HG03442 (cell line): Measurements from ENCODE around the gene ENDOG.

ENCODE experiments used
- ATAC-seq: cut with Tn5 transposase; IDR thresholded peaks from one replicate; pipeline ENCODE4 v1.9.1; 2021; ENCODE audit warnings: mild to moderate bottlenecking, moderate library complexity; ENCODE audit not compliant: unreplicated experiment

Gene ENDOG

DNA sequence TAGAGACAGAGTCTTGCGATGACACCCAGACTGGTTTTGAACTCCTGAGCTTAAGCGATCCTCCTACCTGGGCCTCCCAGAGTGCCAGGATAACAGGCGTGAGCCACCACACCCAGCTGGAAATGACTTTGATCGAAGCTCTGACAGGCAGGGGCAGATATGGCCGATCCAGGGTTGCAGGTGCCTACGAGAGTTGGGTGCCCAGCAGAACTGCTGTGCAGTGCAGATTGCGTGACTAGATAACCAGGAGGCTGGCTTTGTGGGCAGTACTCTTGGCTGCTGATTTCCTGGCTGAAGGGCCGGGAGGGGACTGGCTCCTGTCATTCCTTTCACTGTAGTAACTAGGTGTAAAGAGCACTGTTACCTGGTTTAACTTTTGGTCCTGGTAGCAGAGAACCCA, 19.4 kb upstream of the ENDOG start:
- ATAC-seq, result no peak

DNA sequence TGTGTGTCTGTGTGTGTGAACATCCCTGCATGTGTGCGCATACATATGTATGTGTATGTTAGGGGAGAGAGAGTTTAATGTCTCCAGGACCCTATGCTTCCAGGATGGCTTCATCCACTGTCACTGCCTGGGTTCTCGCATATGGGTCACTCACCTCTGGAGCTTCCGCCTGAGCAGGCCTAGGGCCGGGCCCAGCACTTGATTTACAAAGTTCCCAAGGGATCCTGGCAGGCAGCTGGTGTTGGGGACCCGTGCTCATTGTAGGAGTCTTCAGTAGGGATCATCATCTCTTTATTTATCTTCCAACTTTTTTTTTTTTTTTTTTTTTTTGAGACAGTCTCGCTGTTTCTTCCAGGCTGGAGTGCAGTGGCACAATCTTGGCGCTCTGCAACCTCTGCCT, 18.2 kb upstream of the ENDOG start:
- ATAC-seq, result no peak

DNA sequence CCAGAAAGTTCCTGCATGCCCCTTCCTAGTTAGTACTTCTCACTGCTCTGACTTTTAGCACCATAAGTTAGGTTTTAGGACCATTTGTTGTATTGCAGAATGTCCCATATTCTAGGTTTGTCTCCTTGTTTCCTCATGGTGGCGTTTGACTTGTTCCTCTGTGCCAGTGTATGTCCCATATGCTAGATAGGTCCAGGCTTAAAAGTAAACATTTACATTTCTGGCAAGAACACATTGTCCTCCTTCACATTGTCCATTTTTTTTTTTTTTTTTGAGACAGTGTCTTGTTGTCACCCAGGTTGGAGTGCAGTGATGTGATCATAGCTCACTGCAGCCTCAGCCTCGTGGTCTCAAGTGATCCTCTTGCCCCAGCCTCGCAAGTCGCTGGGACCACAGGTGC, 15.8 kb upstream of the ENDOG start:
- ATAC-seq, result no peak

DNA sequence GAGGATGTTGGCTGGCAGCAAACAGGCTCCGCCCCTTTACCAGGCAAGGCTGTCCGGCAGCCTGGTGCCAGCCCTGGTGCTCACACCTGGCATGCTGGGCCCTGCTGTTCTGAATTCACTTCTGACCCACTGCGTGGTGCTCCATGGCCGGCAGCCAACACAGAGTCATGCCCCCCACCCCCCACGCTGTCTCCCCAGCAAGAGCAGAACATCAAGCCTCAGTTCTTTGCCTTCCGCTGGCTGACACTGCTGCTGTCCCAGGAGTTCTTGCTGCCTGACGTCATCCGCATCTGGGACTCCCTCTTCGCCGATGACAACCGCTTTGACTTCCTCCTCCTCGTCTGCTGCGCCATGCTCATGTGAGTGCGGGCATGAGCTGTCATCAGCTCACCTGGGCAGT, 12.6 kb upstream of the ENDOG start:
- ATAC-seq, result no peak

DNA sequence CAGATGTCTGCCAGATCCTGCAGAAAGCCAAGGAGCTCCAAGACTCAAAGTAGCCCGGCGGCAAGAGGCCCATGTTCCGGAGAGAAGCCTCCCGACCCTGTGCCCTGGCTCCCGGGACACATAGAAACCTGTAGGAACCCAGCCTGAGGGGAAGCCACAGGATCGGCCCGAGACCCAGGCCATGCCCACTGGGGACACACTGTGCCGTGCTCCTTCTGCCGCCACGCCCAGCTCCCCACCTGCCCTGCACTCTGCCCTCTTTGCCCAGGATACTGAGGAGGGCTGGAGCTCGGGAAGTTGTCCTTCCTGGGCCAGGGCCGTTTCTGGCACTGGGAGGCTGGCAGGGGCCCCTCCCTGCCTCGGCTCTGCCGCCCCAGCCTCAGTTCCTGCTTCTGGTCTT, 10.5 kb upstream of the ENDOG start:
- no peak for ATAC-seq

DNA sequence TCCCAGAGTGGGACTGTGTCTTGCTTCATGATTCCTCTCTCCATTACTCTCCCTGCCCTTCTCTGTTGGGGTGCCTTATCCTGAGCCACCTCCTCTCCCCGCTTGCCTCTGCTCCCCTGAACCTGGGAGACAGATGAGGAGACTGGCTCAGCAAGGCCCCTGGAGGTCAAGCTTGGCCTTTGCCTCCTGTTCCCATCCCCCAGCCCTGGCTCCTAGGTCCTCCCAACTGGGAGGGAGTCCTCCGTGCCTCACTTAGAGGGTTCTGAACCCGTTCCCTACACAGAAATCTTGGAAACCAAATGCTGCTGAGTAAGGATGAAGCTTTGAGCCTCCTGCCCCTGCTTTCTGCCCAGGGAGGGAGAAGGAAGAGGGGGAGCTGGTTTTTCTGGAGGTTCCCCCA, 9.8 kb upstream of the ENDOG start:
- ATAC-seq, result no peak

DNA sequence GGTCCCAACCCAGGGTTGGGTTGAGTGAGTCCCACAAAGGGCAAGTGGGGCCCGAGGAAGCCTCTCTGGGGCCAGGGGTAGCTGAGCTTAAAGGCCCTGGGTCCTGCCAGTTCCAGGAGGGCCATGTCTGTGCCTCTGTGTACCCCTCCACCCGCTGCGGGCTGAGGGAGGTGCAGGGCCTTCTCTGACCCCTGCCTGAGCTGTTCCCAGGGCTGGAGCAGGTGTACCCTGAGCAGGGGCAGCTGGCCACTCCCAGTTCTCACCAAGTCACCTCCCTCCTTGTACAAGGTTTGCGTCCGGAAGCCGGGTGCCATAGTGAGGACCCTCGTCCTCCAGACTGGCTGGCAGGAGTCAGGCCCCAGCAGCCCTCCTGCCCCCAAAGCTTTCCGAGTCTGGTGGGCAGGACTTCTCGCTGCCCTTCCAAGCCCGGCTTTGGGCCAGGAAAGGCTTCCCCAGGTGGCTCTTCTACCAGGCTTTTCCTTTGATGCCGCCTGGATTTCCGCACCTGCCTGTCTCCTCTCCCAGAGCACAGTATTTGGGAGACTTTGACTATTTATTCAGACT, 9.2 kb upstream of the ENDOG start:
- no peak for ATAC-seq

DNA sequence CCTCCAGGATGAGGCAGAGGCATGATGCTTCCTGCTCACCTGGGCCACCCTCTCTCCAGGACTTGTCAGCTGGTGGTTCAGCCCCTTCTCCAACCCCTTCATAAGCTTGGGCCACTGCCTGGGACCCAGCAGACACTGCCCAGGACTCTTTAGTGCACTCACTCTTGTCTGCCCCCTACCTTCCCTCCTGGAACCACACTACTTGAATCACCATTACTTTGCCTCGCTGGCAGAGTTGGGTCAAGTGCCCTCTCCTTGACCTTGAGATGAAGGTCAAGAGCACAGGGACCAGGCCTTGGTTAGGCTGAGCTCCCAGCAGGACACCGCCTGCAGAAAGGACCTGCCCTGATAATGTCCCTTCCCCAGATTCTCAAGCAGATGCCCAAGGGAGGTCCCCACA, 8.5 kb upstream of the ENDOG start:
- no peak for ATAC-seq

DNA sequence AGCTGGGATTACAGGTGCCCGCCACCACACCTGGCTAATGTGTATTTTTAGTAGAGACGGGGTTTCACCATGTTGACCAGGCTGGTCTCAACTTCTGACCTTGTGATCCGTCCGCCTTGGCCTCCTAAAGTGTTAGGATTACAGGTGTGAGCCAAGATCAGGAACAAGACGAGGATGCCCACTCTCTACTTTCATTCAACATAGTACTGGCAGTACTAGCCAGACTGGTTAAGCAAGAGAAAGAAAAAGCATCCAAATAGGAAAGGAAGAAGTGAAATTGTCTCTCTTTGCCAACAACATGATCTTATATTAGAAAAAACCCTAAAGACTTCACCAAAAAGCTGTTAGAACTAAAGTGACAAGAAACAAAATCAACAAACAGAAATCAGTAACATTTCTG, 7.4 kb upstream of the ENDOG start:
- ATAC-seq, result no peak

DNA sequence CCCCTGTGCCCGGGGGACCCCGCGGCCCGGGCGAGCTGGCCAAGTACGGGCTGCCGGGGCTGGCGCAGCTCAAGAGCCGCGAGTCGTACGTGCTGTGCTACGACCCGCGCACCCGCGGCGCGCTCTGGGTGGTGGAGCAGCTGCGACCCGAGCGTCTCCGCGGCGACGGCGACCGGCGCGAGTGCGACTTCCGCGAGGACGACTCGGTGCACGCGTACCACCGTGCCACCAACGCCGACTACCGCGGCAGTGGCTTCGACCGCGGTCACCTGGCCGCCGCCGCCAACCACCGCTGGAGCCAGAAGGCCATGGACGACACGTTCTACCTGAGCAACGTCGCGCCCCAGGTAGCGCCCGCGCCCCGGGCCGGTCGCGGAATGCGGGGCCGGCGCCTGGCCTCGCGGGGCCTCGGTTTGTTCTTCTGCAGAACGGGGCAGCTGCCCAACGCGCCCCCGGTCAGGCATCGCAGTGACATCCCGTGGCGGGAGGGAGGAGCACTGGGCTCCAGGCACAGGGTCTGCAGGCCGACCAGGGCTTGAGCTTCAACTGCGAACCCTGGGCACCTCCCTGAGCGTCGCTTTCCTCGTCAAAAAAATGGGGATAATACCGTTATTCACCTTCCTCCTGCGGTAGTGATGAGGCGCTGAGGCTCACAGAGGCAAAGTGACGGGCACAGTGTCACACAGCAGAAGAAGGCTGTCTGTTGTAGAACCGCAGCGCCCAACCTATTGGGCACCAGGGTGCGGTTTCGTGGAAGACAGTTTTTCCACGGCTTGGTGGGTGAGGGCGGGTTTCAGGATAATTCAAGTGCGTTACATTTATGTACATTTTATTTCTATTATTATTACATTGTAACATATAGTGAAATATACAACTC, 777 bp downstream of the ENDOG start:
- ATAC-seq, result peak; percentile 28

DNA sequence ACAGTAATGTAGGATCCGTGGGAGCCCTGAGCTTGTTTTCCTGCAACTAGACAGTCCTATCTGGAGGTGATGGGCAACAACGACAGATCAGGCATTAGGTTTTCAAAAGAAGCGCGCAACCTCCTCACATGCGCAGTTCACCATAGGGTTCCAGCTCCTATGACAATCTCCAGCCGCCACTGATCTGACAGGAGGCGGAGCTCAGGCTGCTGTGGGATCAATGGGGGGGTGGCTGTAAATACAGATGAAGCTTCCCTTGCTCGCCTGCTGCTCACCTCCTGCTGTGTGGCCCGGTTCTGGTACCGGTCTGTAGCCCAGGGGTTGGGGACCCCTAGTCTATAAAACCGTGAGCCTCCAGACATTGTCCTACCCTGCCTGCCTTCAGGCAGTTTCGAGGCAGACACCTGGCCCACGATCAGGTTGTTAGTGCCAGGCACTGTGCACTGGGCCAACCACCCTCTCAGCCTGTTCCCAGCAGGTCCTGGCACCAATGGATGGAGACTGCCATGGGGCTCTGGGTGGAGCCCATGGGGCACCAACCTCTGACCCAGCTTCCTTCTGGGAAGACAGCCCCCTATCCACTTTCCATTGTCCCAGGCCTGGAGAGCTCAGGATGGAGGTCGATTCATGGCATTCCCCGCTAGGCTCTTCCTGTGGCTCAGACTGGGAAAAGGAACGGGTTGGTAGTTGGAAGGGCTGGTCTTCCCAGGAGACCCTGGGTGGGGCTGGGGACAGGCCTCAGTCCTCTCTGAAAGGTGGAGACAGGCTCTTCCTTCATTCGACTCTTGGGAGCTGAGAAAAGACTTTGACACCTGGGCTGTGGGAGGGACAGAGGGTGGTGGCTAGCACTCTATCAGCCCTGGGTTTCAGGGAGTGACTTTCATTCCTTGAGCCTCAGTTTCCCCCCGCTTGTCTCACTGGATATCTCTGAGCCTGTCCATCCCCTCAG, 1.7 kb downstream of the ENDOG start:
- ATAC-seq, result no peak

DNA sequence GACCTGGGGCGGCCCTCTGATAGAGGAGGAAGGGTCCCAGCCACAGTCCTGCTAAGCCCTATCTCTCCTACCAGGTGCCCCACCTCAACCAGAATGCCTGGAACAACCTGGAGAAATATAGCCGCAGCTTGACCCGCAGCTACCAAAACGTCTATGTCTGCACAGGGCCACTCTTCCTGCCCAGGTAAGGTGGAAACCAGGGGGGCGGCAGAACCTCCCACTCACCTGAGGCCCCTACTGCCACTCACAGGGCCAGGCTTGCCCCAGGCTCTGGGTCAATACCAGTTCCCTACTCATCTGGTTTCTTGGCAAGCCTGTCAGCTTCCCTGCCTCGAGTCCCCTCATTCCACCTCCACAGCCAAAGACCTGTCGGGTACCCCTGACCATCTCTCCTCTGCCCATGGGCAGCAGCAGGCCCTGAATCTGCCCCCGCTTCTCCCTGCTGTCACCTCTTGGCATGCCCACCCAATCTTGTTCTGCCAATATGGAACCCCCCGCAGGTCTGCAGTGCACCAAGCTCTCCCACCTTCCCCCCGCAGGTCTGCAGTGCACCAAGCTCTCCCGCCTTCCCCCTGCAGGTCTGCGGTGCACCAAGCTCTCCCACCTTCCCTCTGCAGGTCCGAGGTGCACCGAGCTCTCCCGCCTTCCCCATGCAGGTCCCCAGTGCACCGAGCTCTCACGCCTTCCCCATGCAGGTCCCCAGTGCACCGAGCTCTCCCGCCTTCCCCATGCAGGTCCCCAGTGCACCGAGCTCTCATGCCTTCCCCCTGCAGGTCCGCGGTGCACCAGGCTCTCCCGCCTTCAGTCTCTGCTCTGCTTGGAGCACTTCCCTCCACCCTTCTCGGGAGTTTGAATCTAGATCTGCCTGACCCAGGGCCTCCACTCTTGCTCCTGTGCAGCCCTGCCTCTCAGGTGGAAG, 2.6 kb downstream of the ENDOG start:
- ATAC-seq, result no peak

DNA sequence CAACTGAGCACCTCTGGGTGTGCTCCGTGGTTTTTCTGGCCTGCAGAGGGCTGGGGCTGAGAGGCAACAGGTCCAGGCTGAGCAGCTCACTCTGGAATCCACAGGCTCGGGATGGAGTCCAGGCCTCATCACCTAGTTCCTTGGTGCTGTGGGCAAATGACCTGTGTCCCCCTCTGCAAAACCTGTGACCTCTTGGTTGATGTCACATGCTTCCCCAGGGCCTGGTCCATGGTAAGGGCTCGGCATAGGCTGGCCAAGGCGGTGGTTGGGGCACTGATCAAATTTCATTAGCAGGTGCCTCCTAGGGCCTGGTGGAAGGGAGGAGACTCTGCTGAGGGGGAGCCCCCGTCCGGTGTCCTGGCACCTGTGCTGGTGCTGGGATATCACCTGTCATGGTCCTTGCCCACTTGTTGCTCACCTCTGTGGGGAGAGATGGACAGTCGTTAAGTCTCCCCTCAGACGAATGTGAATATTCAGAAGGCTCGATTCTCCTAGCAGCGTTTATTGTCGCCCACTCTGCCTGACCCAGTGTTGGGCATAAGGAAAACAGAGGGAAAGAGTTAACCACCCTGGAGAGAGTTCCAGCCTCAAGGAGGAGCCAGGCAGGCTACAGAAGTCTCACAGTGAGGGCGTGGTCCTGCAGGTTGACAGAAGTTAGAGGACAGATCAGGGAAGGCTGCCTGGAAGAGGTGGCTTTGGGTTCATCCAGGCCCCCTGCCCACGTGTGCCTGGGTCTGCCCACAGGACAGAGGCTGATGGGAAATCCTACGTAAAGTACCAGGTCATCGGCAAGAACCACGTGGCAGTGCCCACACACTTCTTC, 3.5 kb downstream of the ENDOG start:
- ATAC-seq, result no peak

DNA sequence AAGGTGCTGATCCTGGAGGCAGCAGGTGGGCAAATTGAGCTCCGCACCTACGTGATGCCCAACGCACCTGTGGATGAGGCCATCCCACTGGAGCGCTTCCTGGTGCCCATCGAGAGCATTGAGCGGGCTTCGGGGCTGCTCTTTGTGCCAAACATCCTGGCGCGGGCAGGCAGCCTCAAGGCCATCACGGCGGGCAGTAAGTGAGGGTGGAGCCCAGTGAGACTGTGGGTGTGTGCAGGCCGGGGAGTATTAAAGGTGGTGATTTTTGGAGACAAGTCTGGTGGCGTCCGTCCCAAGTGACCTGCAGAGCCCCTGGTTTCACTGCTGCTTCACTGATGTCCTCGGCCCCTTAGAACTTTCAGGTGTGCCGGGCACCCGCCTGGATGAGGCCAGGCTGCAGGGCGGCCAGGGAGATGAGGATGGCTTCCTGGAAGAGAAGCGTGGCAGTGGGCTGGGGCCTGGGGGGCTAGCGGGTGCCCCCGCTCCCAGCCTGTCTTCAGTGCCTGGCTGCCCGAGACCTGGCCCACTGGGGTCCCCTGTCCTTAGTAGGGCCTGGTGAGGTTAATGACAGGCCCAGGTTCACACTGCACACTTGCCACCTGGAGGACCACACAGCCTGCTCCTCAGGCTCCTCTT, 4.2 kb downstream of the ENDOG start:
- no peak for ATAC-seq

DNA sequence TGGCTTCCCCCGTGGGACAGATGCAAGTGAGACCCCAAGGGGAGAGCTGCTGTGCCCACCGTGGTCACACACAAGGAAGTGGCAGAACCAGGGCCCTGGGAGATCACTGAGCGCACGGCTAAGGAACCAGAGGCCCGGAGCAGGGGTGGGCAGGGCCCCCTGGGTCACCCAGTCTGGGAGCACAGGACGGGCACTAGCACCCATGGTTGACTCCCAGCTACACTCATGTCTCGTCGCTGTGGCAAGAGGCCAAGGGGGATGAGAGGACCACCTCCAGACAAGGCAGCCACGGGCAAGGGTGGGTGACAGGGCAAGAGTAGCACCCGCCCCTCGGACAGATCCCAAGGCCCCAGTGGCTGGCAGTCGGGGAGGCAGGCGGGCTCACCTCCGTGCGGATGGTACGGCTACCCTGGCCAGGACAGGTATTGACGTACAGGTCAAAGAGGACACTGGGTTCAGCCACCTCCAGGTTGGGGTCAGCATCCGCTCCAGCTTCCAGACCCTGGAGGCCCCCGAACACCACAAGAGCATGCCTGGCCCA, 5.1 kb downstream of the ENDOG start:
- no peak for ATAC-seq

DNA sequence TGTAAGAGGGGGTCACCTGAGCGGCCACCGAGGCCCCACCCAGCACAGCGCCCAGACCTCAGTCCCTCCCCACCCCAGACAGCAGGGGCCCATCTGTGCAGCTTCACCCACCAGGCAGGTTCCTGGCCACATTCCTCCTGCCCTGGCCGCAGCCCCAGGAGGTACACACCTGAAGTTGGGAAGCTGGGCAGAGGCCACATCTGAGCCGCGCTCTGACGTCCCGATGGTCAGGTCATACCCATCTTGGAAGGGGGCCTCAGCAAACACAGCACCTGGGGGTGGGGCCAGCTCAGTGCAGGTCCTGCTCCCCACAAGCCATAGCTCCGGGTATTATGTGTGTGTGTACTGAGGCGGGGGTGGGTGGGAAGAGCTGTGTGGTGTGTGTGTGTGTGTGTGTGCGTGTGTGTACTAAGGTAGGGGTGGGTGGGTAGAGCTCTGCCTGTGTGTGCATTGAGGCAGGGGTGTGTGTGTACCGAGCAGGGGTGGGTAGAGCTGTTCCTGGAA, 5.7 kb downstream of the ENDOG start:
- ATAC-seq, result no peak

DNA sequence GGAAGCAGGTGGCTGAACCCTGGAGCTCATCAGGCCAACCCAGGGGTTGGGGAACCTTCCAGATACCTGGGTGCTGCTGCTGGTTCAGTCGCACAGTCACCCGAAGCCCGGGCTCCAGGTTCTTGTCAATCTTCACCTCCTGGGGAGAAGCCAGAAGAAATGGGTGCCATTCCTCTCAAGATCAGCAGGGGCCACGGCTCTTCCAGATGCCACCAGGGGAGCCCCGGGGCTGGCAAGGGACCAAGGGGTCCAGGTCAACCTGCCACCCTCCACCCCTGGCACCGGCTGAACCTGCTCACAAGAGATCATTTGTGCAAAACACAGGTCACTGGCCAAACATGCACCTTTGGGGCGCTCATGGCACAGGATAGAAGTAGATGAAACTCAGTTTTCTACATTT, 6.6 kb downstream of the ENDOG start:
- ATAC-seq, result no peak

DNA sequence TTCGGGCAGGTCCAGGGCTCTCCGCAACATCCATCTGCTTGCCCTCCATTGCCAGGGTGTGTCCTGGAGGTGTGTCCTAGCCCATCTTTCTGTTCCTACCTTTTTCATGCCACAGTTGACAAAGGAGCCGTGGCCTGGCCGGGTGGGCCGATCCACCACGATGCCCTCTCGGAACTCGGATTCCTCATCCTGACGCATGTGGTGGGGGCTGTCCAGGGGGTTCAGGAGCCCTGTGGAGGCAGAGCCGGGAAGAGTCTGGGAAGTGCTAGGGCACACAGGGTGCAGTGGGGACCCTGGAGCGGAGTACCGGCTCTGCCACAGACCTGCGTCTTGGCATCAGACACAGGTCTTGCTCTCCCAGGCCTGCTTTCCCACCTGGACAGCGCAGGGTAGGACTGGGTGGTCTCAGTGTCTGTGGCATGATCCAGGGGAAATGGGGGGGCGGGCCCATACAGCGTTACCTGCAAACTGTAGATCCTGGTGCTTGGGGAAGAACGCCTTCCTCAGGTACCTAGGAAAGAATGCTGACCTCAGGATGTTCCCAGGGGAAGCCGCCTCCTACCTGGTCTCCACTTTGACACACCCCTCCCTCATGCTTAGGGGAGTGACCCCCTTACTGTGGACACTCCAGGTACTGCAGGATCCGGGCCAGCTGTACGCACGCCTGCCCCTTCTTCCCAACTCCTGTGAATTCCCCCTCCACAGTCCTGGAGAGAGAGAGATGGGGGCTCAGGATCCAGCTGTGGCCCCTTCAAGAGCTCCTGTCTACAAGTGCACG, 7.8 kb downstream of the ENDOG start:
- ATAC-seq, result no peak
